ENCODE measurements around the gene PNLIP. TPM values are rescaled to one million over a fixed set of nuclear protein-coding genes. Genes with fewer than 3 reads are reported as not detected.

PNLIP gene
- total RNA-seq, 4 donors from 2014 or later: 1.1 to 11.4 (median 2.7) TPM

GRCh38 chr10:116566932-116567331, 21.2 kb downstream of the PNLIP start:
- TF ChIP-seq, protein P1, sequence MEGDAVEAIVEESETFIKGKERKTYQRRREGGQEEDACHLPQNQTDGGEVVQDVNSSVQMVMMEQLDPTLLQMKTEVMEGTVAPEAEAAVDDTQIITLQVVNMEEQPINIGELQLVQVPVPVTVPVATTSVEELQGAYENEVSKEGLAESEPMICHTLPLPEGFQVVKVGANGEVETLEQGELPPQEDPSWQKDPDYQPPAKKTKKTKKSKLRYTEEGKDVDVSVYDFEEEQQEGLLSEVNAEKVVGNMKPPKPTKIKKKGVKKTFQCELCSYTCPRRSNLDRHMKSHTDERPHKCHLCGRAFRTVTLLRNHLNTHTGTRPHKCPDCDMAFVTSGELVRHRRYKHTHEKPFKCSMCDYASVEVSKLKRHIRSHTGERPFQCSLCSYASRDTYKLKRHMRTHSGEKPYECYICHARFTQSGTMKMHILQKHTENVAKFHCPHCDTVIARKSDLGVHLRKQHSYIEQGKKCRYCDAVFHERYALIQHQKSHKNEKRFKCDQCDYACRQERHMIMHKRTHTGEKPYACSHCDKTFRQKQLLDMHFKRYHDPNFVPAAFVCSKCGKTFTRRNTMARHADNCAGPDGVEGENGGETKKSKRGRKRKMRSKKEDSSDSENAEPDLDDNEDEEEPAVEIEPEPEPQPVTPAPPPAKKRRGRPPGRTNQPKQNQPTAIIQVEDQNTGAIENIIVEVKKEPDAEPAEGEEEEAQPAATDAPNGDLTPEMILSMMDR (IDR thresholded peaks at IDR 0.05): no peak
- TF ChIP-seq EP300 (IDR thresholded peaks at IDR 0.05) (no peak), POLR2A (IDR thresholded peaks at IDR 0.05) (no peak)
- Histone ChIP-seq H3K4me3 (no peak overlapping the region), H3K36me3 (no peaks in the 10 kb centered on the region), H3K27ac (no peak overlapping the region), H3K4me1 (no peaks in the 10 kb centered on the region), H3K9me3 (no peaks in the 10 kb centered on the region), H3K27me3 (no peaks in the 10 kb centered on the region)
- no peak for DNase-seq (ENCODE audit: low spot score in 2 of 2)

DNA sequence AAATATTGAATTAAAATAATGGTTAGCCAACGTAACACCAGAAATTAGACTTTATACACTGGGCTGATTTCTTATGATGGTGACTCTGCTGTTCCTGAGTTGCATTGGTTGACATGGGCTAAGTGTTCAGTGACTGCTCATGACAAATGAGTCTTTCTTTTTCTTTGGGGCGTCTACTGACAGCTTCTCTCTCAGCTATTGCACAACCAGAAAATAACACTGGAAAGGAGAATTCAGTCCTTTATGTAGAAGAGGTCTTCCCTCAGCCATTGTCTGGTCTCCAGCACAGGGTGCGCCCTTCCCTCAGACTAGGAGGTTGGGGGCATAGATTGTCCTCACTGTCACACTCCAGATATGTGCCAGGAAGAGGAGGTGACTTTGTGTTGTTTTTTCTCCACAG, 21.6 kb downstream of the PNLIP start:
- WGBS, 2 donors: 49 to 65% methylated on average over 3 of the region's 3 CpGs
- DNase-seq (ENCODE audit: low spot score in 2 of 2): no peak
- Histone ChIP-seq H3K4me3 (no peak overlapping the region), H3K27ac (no peak overlapping the region), H3K4me1 (no peaks in the 10 kb centered on the region), H3K27me3 (no peaks in the 10 kb centered on the region), H3K36me3 (no peaks in the 10 kb centered on the region), H3K9me3 (no peaks in the 10 kb centered on the region)
- TF ChIP-seq EP300 (IDR thresholded peaks at IDR 0.05): no peak
- TF ChIP-seq, protein P1 (IDR thresholded peaks at IDR 0.05): no peak
- no peak for TF ChIP-seq POLR2A (IDR thresholded peaks at IDR 0.05)

DNA sequence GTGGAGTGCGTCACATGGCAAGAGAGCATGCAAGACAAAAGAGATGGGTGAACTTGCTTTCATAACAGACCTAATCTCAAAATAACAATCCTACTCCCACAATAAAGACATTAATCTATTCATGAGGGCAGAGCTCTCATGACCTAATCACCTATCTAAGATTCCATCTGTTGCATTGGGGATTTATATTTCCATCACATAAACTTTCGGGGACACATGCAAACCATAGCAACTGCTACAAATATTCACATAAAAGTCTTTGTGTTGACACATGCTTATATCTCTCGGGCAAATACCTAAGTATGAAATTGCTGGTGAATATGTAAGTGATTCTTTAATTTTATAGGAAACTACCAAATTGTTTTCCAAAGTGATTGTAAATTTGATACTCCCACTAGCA, 29.1 kb downstream of the PNLIP start:
- H3K27ac ChIP-seq: no peak overlapping the region
- 64 to 72% methylated on average over 3 of the region's 3 CpGs for WGBS, 2 donors
- H3K27me3 ChIP-seq: no peaks in the 10 kb centered on the region
- H3K36me3 ChIP-seq: no peaks in the 10 kb centered on the region
- no peaks in the 10 kb centered on the region for H3K4me1 ChIP-seq
- no peaks in the 10 kb centered on the region for H3K9me3 ChIP-seq
- no peak overlapping the region for H3K4me3 ChIP-seq
- DNase-seq (ENCODE audit: low spot score in 2 of 2): no peak
- no peak for TF ChIP-seq POLR2A (IDR thresholded peaks at IDR 0.05)
- no peak for TF ChIP-seq EP300 (IDR thresholded peaks at IDR 0.05)

GRCh38 chr10:116587878-116588591, 42.3 kb downstream of the PNLIP start:
- DNase-seq (ENCODE audit: low spot score in 2 of 2): no peak
- H3K9me3 ChIP-seq: no peaks in the 10 kb centered on the region
- no peaks in the 10 kb centered on the region for H3K27me3 ChIP-seq
- H3K4me1 ChIP-seq: no peaks in the 10 kb centered on the region
- TF ChIP-seq EP300 (IDR thresholded peaks at IDR 0.05) (no peak), POLR2A (IDR thresholded peaks at IDR 0.05) (no peak)
- TF ChIP-seq, protein P1 (IDR thresholded peaks at IDR 0.05): no peak
- H3K27ac ChIP-seq: no peak overlapping the region
- H3K4me3 ChIP-seq: no peak overlapping the region
- H3K36me3 ChIP-seq: no peaks in the 10 kb centered on the region
- WGBS, 2 donors: 91 to 94% methylated on average over 8 of the region's 8 CpGs

- Histone ChIP-seq H3K4me3 (no peak overlapping the region), H3K9me3 (no peaks in the 10 kb centered on the region), H3K36me3 (no peaks in the 10 kb centered on the region), H3K4me1 (no peaks in the 10 kb centered on the region), H3K27me3 (no peaks in the 10 kb centered on the region), H3K27ac (no peak overlapping the region)
- DNase-seq (ENCODE audit: low spot score in 2 of 2): no peak
- TF ChIP-seq POLR2A (IDR thresholded peaks at IDR 0.05): no peak
- TF ChIP-seq, protein P1 (IDR thresholded peaks at IDR 0.05): no peak
- 90 to 92% methylated on average over 2 of the region's 2 CpGs for WGBS, 2 donors
Measured at GRCh38 chr10:116588995-116589394, 43.3 kb downstream of the PNLIP start.

Data from tibial nerve (tissue), 4 donors.